HG02840 (cell line): ENCODE results near the gene KPNB1.
"Not testable (repeated sequence)": the region's sequence is repeated elsewhere in the genome, so short reads cannot be mapped to it uniquely, and the experiment has no call there.

ENCODE experiments used
- ATAC-seq: cut with Tn5 transposase; IDR thresholded peaks from one replicate; pipeline ENCODE4 v1.9.1; 2021; ENCODE audit warnings: mild to moderate bottlenecking, moderate library complexity, moderate number of reproducible peaks; ENCODE audit not compliant: unreplicated experiment, low FRiP score

KPNB1 gene

DNA sequence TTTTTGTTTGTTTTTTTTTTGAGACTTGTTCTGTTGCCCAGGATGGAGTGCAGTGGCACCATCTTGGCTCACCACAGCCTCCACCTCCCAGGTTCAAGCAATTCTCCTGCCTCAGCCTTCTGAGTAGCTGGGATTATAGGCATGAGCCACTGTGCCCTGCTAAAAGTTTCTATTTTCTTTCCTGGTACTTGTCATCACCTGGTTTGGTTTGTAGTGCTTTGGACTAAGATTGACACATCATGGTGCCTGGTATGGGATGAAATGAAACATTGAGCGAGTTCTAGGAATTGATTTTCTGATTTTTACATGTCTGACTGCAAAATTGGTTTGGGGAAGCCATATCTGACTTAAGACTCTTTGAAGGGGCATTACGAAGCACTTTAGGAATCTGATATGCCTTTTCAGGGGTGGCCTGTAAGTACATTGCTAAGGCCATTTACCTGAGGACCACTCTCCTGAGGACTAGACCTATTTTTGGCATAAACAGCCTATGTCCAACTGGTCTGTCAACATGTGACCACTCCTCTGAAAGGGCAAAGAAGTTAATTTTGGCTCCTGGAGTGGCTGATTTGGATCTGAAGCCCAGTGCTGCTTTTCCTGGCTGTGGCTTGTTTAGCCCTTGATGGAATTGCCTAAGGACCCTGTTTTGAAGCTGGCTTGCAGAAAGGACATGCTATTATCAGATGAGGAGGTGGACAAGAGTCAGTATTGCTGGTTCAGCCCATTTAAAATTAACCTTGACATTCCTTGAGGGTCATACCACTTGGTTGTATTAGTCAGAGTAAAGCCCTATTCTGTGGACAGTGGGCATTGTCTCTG, 25.9 kb downstream of the KPNB1 start:
- no peak for ATAC-seq

DNA sequence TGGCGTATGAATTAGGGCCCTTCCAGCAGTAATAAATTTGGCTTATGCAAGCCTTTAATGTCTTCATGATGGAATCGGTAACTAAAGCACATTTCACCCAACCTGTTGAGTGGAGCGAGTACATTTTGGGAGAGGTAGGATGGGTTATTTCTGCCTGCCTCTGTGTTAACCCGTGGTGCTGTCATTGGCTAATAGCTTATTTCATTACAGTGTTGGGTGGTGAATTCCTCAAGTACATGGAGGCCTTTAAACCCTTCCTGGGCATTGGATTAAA, 26.4 kb downstream of the KPNB1 start:
- no peak for ATAC-seq

DNA sequence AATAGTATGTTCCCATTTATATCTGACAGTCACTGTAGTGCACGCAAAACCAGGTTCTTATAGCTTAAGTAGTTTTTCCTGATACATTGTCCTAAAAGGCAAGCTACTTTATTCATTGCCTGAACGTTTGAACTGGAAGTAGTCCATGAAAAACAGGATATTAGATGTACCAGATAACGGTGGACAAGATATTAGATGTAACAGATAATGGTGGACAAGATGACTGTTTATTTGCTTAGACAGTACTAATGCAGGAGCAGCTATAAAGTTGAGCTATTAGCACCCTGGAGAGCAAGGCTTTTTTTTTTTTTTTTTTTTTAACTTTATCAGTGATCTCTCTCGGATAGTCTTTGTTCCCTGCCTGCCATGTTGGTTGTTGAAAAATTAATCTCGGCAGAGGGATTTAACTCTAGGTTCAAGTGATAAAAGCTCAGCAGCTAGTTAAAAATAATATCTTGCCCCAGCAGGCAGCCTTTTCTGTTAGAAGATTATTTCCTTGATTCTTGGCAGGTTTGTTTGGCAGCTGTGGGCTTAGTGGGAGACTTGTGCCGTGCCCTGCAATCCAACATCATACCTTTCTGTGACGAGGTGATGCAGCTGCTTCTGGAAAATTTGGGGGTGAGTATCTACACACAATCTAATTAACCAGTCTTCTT, 26.9 kb downstream of the KPNB1 start:
- ATAC-seq, result no peak

DNA sequence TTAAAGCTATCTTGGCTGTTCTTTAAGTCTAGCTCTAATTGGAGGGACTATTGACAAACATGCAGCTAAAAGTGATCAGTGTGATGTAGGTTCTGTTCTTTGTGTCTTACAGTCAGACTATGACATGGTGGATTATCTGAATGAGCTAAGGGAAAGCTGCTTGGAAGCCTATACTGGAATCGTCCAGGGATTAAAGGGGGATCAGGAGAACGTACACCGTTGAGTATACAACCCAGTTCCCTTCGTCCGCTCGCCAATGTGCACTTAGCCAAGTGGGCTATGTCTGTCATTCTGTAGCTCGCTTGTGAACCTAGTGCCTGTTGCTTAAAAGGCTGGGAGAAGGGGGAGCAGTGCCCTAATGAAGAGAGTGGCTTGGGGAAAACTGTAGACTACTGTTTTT, 28.5 kb downstream of the KPNB1 start:
- ATAC-seq, result no peak

DNA sequence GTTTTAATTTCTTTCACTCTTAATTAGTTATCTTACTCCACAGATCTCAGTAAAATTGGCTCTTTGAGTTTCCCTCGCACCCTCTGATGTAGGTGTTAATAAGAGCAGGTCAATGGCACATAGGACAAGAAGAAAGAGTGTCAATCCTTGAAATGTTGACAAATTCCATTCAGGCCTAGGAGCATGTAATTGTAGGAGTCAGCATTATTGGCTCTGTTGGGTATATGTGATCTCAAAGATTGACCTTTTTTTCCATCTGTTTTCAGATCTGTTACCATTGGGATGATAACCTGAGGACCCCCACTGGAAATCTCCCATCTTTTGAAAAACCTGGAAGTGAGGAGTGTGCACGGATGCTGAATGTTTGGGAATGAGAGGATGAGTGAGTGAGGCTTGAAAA, 32.4 kb downstream of the KPNB1 start:
- no peak for ATAC-seq

DNA sequence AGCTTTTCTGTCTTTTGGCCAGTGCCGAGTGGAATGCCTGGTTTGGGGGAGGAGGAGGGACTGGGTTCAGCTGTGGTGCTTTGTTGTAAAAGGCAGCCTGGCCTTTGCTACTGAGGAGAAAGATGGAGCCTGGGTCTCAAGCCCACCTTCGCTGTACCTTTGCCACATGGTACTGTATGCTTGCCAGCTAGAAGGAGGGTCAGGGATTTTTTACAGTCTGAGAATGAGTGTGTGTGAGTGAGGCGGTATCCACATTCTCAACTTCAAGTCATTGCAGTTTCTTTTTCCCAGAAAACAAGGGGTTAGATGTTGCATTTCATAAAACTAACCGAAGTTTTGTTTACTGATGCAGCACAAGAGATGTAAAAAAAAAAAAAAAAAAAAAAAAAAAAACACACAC, 33.0 kb downstream of the KPNB1 start:
- ATAC-seq, result not testable (repeated sequence)

DNA sequence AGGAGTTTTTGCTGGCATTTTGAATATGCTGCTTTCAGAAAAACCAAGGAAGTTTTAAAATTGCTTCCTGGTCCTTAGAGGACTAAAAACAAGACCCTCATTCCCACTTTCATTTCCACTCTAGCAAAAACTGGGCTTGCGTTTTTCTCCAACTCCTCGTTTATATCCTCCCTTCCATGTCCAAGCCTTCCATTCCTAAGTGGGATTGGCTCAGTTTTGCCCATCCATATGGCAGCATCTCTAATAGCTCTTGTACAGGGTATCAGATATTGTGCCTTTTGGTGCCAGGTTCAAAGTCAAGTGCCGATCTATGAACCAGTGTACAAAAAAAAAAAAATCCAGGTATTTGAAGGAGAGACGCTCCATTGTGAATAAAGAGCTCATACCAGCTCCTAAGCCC, 34.3 kb downstream of the KPNB1 start:
- ATAC-seq, result no peak

DNA sequence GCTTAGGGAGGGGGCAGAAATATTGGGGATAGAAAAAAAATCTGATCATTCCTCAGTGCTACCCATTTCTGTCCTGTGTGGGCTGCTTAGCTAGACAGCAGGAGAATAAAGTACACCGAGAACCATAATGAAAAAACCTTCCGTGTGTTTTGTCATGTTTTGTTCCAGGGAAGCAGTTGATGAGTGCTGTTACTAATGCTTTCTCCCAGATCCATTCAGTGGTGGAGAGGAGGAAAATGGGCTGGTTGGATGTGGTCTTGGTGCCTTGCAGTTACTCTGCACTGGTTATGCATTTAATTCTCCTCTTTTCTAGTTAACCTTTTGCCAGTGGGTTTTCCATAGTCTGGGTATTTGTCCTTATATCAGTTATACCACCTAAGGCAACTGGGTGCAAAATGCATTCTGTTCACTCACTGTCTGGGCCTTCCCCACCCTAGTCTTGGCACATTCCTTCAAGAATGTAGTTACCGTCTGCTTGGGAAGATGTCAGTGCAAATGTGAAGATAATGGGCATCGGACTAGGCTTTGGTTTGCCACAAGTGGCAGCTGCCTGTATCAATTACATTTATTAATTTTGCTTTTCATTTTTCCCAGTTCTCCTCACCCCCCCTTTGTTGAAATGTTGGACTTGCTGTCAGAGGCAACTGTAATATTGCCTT, 34.9 kb downstream of the KPNB1 start:
- no peak for ATAC-seq

DNA sequence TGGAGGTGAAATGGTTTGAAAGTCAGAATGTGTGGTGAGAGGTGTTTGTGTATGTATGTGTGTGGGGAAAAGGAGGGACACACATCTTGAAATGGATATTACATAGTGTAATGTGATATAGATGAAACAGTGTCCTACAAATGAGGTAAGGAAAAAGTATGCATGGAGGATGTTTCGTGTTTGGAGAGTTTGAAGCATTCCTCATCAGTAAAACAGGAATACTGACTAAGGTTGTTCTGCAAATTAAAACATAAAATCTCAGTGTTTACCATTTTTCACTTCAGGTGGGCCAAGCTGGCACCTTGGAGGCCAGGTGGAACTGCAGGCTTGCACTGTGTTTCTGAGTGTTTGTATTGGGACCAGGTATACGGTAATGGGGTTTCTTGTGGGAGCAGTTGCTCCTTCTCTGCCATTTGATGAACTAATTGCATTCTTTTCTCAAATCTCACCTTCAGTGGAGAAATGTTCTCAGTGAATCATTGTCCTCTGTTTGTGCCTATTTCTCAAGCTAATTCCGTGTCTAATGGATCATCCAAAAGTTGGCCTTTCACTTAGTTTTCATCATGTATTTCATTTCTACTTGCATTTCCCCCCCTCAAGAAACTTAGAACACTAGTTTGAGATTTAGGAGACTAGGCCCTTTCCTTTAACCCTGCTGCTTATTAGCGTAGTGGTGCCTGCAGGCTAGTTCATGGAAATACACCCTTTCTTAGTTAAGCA, 36.0 kb downstream of the KPNB1 start:
- no peak for ATAC-seq

DNA sequence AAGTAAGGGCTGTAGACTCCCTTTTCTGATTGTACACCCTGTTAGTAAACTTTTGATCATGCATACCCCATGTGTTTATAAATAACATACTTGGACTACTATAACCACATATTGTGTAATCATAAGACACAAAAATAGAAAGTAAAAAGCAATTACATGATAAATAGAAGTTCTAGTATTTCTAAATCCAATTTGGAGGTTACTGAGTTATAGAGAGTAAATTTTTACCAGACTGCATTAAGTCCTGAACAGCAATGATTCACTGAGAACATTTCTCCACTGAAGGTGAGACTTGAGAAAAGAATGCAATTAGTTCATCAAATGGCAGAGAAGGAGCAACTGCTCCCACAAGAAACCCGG, 36.5 kb downstream of the KPNB1 start:
- no peak for ATAC-seq

DNA sequence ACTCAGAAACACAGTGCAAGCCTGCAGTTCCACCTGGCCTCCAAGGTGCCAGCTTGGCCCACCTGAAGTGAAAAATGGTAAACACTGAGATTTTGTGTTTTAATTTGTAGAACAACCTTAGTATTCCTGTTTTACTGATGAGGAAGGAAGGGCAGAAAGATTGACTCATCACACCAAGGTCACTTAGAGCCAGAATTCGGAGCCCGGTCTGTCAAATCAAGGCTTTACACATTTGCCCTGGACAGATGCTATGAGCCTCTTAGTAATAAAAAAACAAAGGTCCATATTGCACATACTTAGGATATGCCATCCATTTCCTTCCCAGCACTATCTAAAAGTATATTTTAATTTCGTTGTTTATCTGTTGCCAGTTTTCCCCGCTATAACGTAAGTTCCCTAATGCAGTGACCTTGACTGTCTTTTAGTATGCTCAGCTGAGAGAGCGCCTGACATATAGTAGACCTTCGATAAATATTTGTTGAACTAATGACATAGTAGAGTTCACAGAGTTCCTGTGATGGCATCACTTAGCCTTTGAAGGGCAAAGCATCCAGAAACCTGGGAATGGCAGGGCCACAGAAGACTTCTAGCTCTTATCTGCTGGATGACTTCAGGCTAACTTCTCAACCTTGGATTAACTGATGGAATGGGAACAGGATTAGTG, 37.1 kb downstream of the KPNB1 start:
- no peak for ATAC-seq

DNA sequence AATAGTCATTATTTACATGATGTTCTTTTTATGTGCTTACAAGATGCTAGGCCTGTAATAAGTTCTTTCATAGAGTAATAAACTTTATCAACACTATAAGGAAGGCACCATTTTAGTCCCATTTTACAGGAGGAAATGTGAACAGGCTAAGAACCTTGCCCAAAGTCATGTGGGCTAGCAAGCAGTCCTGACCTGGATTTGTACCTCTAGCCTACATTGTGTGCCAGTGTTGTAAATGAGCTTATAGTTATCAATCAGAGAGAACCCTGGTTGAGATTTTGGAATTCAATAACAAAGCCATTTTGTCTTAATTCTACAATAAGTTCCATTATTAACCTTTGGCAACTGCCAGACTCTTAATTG, 37.6 kb downstream of the KPNB1 start:
- no peak for ATAC-seq

DNA sequence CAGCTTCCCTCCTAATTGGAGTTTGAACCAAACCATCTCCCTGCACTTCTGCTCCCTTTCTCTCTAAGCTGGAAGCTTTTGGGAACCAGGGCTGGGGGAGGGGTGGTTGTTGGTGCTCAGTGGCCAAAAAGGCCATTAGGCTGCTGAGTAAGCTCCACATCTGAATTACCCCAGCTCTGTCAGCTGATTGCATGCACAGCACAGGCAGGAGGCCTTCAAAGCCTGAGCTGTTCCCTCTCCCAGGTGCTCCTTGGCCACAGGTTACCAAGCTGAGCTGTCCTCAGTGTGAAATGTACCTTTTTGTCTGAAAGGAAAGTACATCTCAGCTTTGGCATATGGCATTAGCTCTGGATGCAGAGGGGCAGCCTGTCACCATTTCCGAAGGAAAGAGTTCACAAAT, 38.0 kb downstream of the KPNB1 start:
- no peak for ATAC-seq

DNA sequence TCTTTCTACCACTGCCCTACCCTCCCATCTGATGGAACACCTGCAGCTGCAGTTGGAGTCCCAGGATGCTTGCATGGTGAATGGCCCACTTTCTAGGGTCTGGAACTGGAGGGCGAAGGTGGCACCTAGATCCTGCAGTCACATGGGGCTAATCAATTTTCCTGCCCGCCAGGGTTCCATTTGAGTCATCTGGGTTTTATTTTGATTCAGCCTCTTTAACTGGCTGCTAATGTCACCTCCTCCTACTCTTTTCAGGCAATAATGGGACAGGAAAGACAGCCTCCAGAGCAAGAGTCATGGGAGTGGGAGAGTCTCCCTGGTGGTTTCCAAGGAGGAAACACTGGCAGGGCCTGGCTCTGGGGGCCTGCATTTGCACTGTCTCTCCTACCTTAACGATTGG, 40.4 kb downstream of the KPNB1 start:
- no peak for ATAC-seq

DNA sequence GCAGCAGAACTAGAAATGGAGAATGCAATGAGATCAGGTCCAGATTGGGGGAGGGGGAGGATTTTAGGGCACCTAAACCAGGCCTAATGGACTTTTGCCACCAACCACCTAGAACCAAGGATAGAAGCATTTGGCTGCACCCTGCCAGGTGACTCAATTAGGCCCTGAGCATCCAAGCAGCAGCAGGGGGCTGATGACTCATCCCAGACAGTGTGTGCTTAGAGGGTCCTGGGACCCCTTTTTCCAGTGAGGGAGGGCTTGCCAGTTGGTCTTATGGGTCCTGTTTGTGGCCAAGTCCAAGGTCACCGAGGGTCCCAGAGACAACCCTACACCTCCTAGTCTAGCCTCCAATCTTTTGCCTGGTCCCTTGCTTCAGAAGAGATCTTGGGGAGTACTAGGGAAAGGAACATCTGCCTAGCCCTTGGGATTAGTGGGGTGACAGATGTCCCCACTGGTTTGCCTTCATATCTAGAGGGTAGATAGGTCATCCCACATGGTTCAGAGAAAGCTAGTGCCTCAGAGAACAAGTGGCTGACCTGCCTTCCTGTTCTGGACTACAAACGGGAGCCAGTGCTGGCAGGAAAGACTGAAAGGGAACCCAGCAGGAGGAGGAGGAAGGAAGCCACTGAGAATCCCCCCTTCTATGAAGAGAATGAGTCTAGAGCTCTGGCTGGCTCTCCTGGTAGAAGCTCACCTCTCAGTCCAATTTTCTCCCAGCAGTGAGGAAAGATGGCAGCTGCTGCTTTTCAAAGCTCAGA, 42.6 kb downstream of the KPNB1 start:
- ATAC-seq, result no peak

DNA sequence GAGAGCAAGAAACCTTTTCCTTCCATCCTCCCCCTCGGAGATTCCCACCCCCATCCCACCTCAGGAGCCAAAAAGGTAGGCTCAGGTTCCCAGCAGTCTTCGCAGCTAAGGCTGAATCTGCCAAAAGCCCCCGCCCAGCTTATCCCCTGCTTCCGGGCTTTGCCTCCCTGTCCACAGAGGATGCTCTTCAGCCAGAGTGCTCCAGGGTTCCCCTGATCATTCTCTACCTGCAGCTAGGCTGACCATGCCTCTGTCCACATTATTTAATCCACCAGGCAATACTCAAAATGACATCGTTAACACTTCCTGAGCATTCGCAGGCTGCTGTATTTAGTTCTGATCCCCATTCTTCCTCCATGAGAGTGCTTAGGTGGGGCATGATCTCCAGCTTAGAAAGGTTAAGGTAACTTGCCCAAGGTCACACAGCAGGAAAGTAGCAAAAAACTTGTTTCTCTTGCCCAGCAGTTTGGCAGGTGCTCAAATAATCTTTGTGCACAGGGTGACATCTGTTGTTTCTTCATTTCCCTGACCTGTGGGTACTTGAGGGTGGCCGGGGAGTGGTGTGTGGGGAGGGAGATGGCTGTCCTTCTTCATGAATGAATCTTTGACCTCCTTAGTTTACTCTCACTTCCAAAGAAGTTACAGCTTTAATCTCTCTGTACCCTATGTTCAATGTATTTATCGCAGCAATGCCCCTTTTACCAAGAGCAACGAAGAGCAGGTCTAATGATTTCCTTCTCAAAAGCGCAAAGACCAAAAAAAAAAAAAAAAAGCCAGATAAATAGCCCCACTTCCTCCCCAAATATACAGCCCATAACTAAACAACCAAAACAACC, 43.4 kb downstream of the KPNB1 start:
- no peak for ATAC-seq

DNA sequence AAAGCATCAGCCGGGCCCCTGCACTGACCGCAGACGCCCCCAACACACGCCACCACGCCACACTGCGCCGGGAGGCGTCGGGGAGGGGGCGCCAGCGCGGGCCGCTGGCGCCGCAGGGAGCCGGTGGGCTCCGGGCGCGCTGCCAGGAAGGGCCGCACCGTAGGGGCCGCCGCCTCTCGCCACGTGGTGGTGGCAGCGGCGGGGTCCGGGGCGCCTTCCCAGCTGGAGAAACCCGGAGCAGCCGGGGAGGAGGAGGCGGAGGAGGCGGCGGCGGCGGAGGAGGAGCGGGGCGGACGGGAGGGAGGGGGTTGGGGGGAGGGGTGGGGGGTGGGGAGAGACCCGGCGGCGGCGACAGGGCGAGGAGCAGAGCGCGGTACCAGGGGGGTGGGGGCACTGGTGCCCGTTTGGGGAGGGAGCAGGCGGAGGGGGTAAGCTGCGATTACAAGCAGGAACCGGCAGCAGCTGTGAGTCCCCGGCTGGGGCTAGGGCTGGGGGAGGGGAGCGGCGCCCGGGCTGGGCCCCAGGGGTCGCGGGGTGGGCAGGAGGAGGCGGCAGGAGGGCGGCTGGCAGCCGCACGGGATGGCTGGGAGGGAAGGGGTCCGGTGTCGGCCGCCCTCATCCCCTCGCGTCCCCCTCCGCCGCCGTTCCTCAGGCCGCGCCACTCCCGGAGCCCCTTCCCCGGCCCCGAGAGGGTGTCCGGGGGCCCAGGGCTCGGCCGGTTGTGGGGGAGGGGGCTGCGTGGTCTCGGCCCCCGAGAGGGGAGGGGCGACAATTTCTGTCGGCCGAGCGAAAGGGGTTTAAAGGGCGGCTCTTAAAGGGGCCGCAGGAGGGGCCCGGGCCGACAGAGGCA, 44.2 kb downstream of the KPNB1 start, which contains the start of gene TBKBP1:
Gene TBKBP1, plus strand, starts transcription at position 431 of the 850 bp plus-strand sequence. CDS start 1,952 bp downstream, outside the sequence.
- no peak for ATAC-seq
